NT2/D1 (cell line): Measurements from ENCODE around the gene FREM2.

Experiments used
- SUZ12 ChIP-seq: IDR thresholded peaks from 2 replicates; pipeline ENCODE4 v1.6.1; 2011; ENCODE audit not compliant: insufficient read length, insufficient read depth; ENCODE audit errors: extremely low read depth
- YY1 ChIP-seq: IDR thresholded peaks from 2 replicates; pipeline ENCODE4 v1.6.1; 2011; ENCODE audit not compliant: insufficient read length, insufficient read depth
- ZNF274 ChIP-seq: IDR thresholded peaks from 2 replicates; pipeline ENCODE4 v1.6.1; 2011; ENCODE audit warnings: mild to moderate bottlenecking, low read depth, low read length

DNA sequence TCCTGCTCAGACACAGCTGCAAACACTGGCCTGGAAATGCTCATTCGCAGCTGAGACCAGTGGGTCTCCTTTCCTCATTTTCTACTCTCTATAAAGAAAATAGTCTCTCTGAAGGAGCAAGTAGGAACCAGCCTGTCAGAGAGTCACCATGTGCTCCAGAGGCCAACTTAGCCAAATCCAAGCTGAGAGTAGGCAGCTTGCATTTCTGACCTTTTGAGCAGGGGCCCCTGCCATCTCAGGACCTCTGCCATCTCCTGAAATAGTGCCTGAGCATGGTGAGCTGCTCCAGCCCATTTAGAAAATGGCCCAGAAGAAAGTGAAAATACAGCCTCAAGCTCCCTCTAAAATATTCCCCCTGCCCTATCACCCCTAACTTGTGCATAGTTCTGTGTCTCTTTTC is 208.2 kb downstream of the FREM2 start:
- TF ChIP-seq ZNF274 (no peak), SUZ12 (no peak), YY1 (no peak)
